COLO829 (cell line): ENCODE measurements around the gene FLAD1.

Source experiments
- DNase-seq: peaks from one replicate; pipeline ENCODE4 v3.0.0; 2012; ENCODE audit warnings: low spot score

FLAD1 gene

GRCh38 chr1:154952664-154953063 lies 30.5 kb upstream of the FLAD1 start:
- no peak for DNase-seq

GRCh38 chr1:154953611-154954038 lies 29.5 kb upstream of the FLAD1 start:
- DNase-seq = no peak

- DNase-seq = no peak
Observed at GRCh38 chr1:154954541-154954940, 28.6 kb upstream of the FLAD1 start.

GRCh38 chr1:154955039-154955717 lies 28.0 kb upstream of the FLAD1 start:
- DNase-seq = no peak

- peak; percentile 98 for DNase-seq
Observed at GRCh38 chr1:154955718-154956543, 27.2 kb upstream of the FLAD1 start, which contains the start of gene PBXIP1. TSS of gene PBXIP1 (minus strand) at chr1:154956099. CDS start at chr1:154953721, 2,378 bp downstream.

GRCh38 chr1:154956544-154956941 lies 26.6 kb upstream of the FLAD1 start:
- DNase-seq = no peak

GRCh38 chr1:154957091-154957657 lies 26.0 kb upstream of the FLAD1 start:
- DNase-seq = no peak

GRCh38 chr1:154958036-154958435 lies 25.1 kb upstream of the FLAD1 start:
- DNase-seq = no peak

GRCh38 chr1:154958681-154959425 lies 24.3 kb upstream of the FLAD1 start:
- DNase-seq = no peak

GRCh38 chr1:154959426-154959780 lies 23.7 kb upstream of the FLAD1 start:
- no peak for DNase-seq

GRCh38 chr1:154960446-154961136 lies 22.6 kb upstream of the FLAD1 start:
- no peak for DNase-seq

- peak; percentile 61 for DNase-seq
Observed at GRCh38 chr1:154961207-154962155, 21.7 kb upstream of the FLAD1 start, which contains the start of gene PYGO2. TSS of gene PYGO2 (minus strand) at chr1:154961782. CDS start at chr1:154961576, 206 bp downstream.

GRCh38 chr1:154962156-154962749 lies 20.9 kb upstream of the FLAD1 start:
- DNase-seq = no peak

- no peak for DNase-seq
Observed at GRCh38 chr1:154962795-154963330, 20.3 kb upstream of the FLAD1 start.

- DNase-seq = no peak
Observed at GRCh38 chr1:154963643-154964042, 19.5 kb upstream of the FLAD1 start.

- no peak for DNase-seq
Observed at GRCh38 chr1:154964359-154964758, 18.8 kb upstream of the FLAD1 start.

- no peak for DNase-seq
Observed at GRCh38 chr1:154966111-154966510, 17.0 kb upstream of the FLAD1 start.

- DNase-seq = no peak
Observed at GRCh38 chr1:154967331-154967950, 15.7 kb upstream of the FLAD1 start.

- DNase-seq = no peak
Observed at GRCh38 chr1:154968731-154969130, 14.4 kb upstream of the FLAD1 start.
